K562 (cell line): Measurements from ENCODE around the gene TRMT112. TPM values are rescaled to one million over a fixed set of nuclear protein-coding genes. Genes with fewer than 3 reads are reported as not detected.
A peak's percentile ranks its signal among the peaks of the same experiment; 100 is the strongest.

Experiments
- ATF1 ChIP-seq, 2 experiments: fragments of 450-650 bp in 1 of 2; IDR thresholded peaks; 2 replicates each; pipeline ENCODE4 v1.6.1; 2016; ENCODE audit warnings: missing compliant biosample characterization in 1 of 2, missing genetic modification characterization in 1 of 2
- BACH1 ChIP-seq: fragments of 200-800 bp; sonication (Bioruptor generic); IDR thresholded peaks from 2 replicates; pipeline ENCODE4 v1.6.1; 2016; ENCODE audit warnings: missing genetic modification characterization, missing compliant biosample characterization
- BRCA1 ChIP-seq, 2 experiments: fragments of 450-650 bp in 1 of 2; sonication (generic) in 1 of 2; formaldehyde crosslinking in 1 of 2; IDR thresholded peaks; 2 replicates each; pipeline versions ENCODE4 v1.5.0 to v1.6.1; 2017 to 2020; ENCODE audit warnings: mild to moderate bottlenecking in 1 of 2, missing genetic modification reagents in 1 of 2
- CREB1 ChIP-seq, 2 experiments: sonication (generic) in 1 of 2; formaldehyde crosslinking in 1 of 2; IDR thresholded peaks; 2 replicates each; pipeline versions ENCODE4 v1.6.1 to v1.8.0; 2012 to 2022; ENCODE audit warnings: inconsistent platforms in 1 of 2, mild to moderate bottlenecking in 1 of 2, missing genetic modification reagents in 1 of 2, moderate library complexity in 1 of 2
- DNMT1 ChIP-seq: fragments of 450-650 bp; IDR thresholded peaks from 2 replicates; pipeline ENCODE4 v1.6.1; 2016; ENCODE audit warnings: antibody characterized with exemption, mild to moderate bottlenecking
- ESRRA ChIP-seq: fragments of 450-650 bp; IDR thresholded peaks from 2 replicates; pipeline ENCODE4 v1.6.1; 2014; ENCODE audit warnings: low read depth, mild to moderate bottlenecking, moderate library complexity, borderline replicate concordance
- HLTF ChIP-seq: fragments of 450-650 bp; IDR thresholded peaks from 2 replicates; pipeline ENCODE4 v1.6.1; 2016
- ILK ChIP-seq: fragments of 450-650 bp; IDR thresholded peaks from 2 replicates; pipeline ENCODE4 v1.6.1; 2016; ENCODE audit warnings: missing genetic modification characterization, low read depth, mild to moderate bottlenecking, missing compliant biosample characterization, moderate library complexity, borderline replicate concordance
- KDM5B ChIP-seq: fragments of 200-600 bp; sonication (generic); IDR thresholded peaks from 2 replicates; pipeline ENCODE4 v1.6.1; 2012; ENCODE audit warnings: low read depth, mild to moderate bottlenecking, moderate library complexity, low read length, control low read depth, inconsistent platforms; ENCODE audit not compliant: insufficient replicate concordance
- MTA3 ChIP-seq: fragments of 450-650 bp; formaldehyde crosslinking; IDR thresholded peaks from 2 replicates; pipeline ENCODE4 v1.6.1; 2017; ENCODE audit warnings: mild to moderate bottlenecking, borderline replicate concordance
- NCOA6 ChIP-seq: fragments of 450-650 bp; IDR thresholded peaks from 2 replicates; pipeline ENCODE4 v1.6.1; 2017; ENCODE audit warnings: mild to moderate bottlenecking
- NELFE ChIP-seq: IDR thresholded peaks from 2 replicates; pipeline ENCODE4 v1.6.1; 2011; ENCODE audit warnings: mild to moderate bottlenecking; ENCODE audit not compliant: insufficient read depth, insufficient read length
- PHB2 ChIP-seq: fragments of 450-650 bp; IDR thresholded peaks from 2 replicates; pipeline ENCODE4 v1.6.1; 2017; ENCODE audit warnings: low read depth
- PHF20 ChIP-seq: fragments of 450-650 bp; IDR thresholded peaks from 2 replicates; pipeline ENCODE4 v1.6.1; 2018; ENCODE audit not compliant: partially characterized antibody
- POLR3G ChIP-seq: IDR thresholded peaks from 2 replicates; pipeline ENCODE4 v1.6.1; 2011; ENCODE audit not compliant: insufficient read length, insufficient replicate concordance; ENCODE audit errors: extremely low read depth
- POU5F1 ChIP-seq: fragments of 150-350 bp; IDR thresholded peaks from 2 replicates; pipeline ENCODE4 v1.6.1; 2014; ENCODE audit warnings: borderline replicate concordance, low read length, low read depth, mild to moderate bottlenecking; ENCODE audit not compliant: partially characterized antibody
- RBM14 ChIP-seq: fragments of 200-400 bp; formaldehyde crosslinking; IDR thresholded peaks from 2 replicates; pipeline ENCODE4 v1.6.1; 2018; ENCODE audit warnings: low read depth, mild to moderate bottlenecking, low read length, moderate library complexity, borderline replicate concordance; ENCODE audit not compliant: insufficient read depth
- RBM15 ChIP-seq: fragments of 200-400 bp; formaldehyde crosslinking; IDR thresholded peaks from 2 replicates; pipeline ENCODE4 v1.6.1; 2018; ENCODE audit warnings: mild to moderate bottlenecking, low read length, moderate library complexity; ENCODE audit not compliant: insufficient read depth
- RBM22 ChIP-seq: fragments of 200-400 bp; formaldehyde crosslinking; IDR thresholded peaks from 2 replicates; pipeline ENCODE4 v1.6.1; 2018; ENCODE audit warnings: low read length, low read depth; ENCODE audit not compliant: poor library complexity, severe bottlenecking
- SMAD3 ChIP-seq: fragments of 450-650 bp; formaldehyde crosslinking; conservative IDR thresholded peaks from 2 replicates; pipeline ENCODE4 v1.4.0; 2020; ENCODE audit warnings: mild to moderate bottlenecking
- TEAD1 ChIP-seq, 2 experiments: fragments of 450-650 bp in 1 of 2; sonication (generic) in 1 of 2; formaldehyde crosslinking; IDR thresholded peaks; 2 replicates each; pipeline versions ENCODE4 v1.4.0 to v1.8.0; 2020 to 2022; ENCODE audit warnings: mild to moderate bottlenecking in 2 of 2, missing genetic modification reagents in 1 of 2
- ZNF23 ChIP-seq: fragments of 250-450 bp; sonication (Bioruptor Pico); IDR thresholded peaks from 2 replicates; pipeline ENCODE4 v1.4.0; 2020; ENCODE audit warnings: mild to moderate bottlenecking
- ZNF589 ChIP-seq: fragments of 200-800 bp; sonication (Bioruptor generic); IDR thresholded peaks from 2 replicates; pipeline ENCODE4 v1.6.1; 2016; ENCODE audit warnings: low read depth, missing genetic modification characterization, missing compliant biosample characterization
- ZNF668 ChIP-seq: fragments of 250-450 bp; sonication (Bioruptor Pico); IDR thresholded peaks from 2 replicates; pipeline ENCODE4 v1.8.0; 2022; ENCODE audit warnings: mild to moderate bottlenecking, inconsistent platforms
- ZNF75A ChIP-seq: fragments of 450-650 bp; formaldehyde crosslinking; IDR thresholded peaks from 2 replicates; pipeline ENCODE4 v1.4.0; 2020; ENCODE audit warnings: mild to moderate bottlenecking
- ZNF79 ChIP-seq: fragments of 250-450 bp; sonication (Bioruptor Pico); IDR thresholded peaks from 2 replicates; pipeline ENCODE4 v1.4.0; 2020; ENCODE audit warnings: low read depth, mild to moderate bottlenecking, moderate library complexity
- polyA plus RNA-seq, 8 experiments: library from polyadenylated mRNA; depleted of rRNA in 4 of 8; stranded (reverse) in 5 of 8; unstranded in 3 of 8; fragments of >200 nt; fragmentation: Nextera tagmentation in 2 of 8; fragmentation: Illumina TruSeq in 1 of 8; extraction: Ambion mirVana in 2 of 8; extraction: Trizol in 1 of 8; gene quantifications; 2 replicates each; pipeline versions ENCODE4 v1.2.1 to v1.2.3, GENCODE V29; 2011 to 2014; ENCODE audit warnings: inconsistent platforms in 1 of 8, missing spikeins in 1 of 8
- total RNA-seq, 7 experiments: library from RNA; depleted of rRNA in 6 of 7; stranded (reverse); fragments of >200 nt in 6 of 7; fragmentation: Illumina TruSeq in 2 of 7; extraction: Trizol in 2 of 7; gene quantifications; 2 replicates each; pipeline versions ENCODE4 v1.2.1 to v1.2.3, GENCODE V29; 2011 to 2021; ENCODE audit warnings: low replicate concordance in 1 of 7
- TF ChIP-seq, protein P1 (sequence below), 2 experiments: fragments of 250-450 bp in 1 of 2; fragments of 450-650 bp in 1 of 2; sonication (Bioruptor Pico) in 1 of 2; IDR thresholded peaks; 2 replicates each; pipeline versions ENCODE4 v1.6.1 to v1.8.0; 2016 to 2021; ENCODE audit warnings: mild to moderate bottlenecking in 2 of 2, moderate library complexity in 2 of 2, missing compliant biosample characterization in 1 of 2, missing genetic modification characterization in 1 of 2
- TF ChIP-seq, protein P2 (sequence below): fragments of 450-650 bp; formaldehyde crosslinking; IDR thresholded peaks from 2 replicates; pipeline ENCODE4 v1.4.0; 2022; ENCODE audit warnings: mild to moderate bottlenecking, moderate library complexity

The TRMT112 gene
- total and polyA plus RNA-seq, 9 of the 15 experiments (the other 6 are each of a cell fraction or from before 2014, with no cell fraction given), result 162 to 444 (median 300) TPM

DNA sequence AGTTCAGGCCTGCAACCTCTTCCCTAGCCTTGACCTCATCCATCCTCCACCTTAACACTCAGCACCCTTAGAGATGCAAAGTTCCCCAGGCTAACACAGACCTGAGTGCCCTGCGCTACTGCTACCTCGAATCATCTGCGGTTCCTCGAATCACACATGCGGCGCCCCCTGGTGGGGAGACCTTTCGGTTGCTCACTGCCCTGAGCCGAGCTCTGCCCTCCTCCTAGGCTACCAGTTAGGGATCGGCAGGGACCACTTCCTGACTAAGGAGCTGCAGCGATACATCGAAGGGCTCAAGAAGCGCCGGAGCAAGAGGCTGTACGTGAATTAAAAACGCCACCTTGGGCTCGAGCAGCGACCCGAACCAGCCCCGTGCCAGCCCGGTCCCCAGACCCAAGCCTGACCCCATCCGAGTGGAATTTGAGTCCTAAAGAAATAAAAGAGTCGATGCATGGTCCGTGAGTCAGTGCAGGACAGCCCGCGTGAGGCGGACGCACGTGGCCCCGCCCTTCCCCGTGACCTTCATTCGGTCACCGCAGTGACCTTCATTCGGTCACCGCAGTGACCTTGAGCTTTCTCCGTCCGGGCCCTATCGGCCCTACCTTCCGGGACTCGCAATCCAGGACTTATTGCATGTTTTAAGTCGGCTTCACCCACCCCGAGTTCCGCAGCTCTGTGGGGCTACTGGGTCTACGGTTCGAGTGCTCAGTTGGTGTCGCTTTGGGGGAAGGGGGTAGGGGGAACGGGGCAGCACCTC is 12.9 kb downstream of the TRMT112 start (continued):
- no peak for TF ChIP-seq ILK (tag)
- no peak for TF ChIP-seq CREB1 (IDR thresholded peaks at IDR 0.05)
- TF ChIP-seq CREB1 (CRISPR knock-in tag; IDR thresholded peaks at IDR 0.05), result peak; percentile 58; the same call in 1 of the 2 replicates
- no peak for TF ChIP-seq RBM15
- TF ChIP-seq ESRRA, result peak; percentile 100
- TF ChIP-seq RBM14, result no peak
- TF ChIP-seq, protein P1, sequence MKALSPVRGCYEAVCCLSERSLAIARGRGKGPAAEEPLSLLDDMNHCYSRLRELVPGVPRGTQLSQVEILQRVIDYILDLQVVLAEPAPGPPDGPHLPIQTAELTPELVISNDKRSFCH (CRISPR knock-in tag; IDR thresholded peaks at IDR 0.05), result no peak
- TF ChIP-seq, protein P1 (tag; IDR thresholded peaks at IDR 0.05), result peak; percentile 89
- 0 out of 2 replicates have a peak, but pooled peaks have one; percentile 90 for TF ChIP-seq DNMT1
- peak; percentile 74; the same call in 1 of the 2 replicates for TF ChIP-seq HLTF
- no peak for TF ChIP-seq PHF20
- peak; percentile 37; the same call in 1 of the 2 replicates for TF ChIP-seq ZNF75A (CRISPR knock-in tag)
- no peak for TF ChIP-seq POU5F1
- TF ChIP-seq ZNF589 (CRISPR knock-in tag), result peak; percentile 51; the same call in 1 of the 2 replicates
- TF ChIP-seq, protein P2, sequence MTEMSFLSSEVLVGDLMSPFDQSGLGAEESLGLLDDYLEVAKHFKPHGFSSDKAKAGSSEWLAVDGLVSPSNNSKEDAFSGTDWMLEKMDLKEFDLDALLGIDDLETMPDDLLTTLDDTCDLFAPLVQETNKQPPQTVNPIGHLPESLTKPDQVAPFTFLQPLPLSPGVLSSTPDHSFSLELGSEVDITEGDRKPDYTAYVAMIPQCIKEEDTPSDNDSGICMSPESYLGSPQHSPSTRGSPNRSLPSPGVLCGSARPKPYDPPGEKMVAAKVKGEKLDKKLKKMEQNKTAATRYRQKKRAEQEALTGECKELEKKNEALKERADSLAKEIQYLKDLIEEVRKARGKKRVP (CRISPR knock-in tag), result no peak
- no peak for TF ChIP-seq ZNF668 (CRISPR knock-in tag)
- TF ChIP-seq POLR3G, result no peak
- TF ChIP-seq NELFE, result no peak
- TF ChIP-seq KDM5B, result no peak
- TF ChIP-seq NCOA6, result no peak
- TF ChIP-seq BACH1 (tag), result no peak
- TF ChIP-seq PHB2, result no peak
- TF ChIP-seq ZNF23 (CRISPR knock-in tag), result no peak
- TF ChIP-seq RBM22, result no peak
- TF ChIP-seq BRCA1 (IDR thresholded peaks at IDR 0.05), result no peak
- TF ChIP-seq BRCA1 (CRISPR knock-in tag; IDR thresholded peaks at IDR 0.05), result no peak
- peak; percentile 6 to 69; a peak in 1 of 4 replicates for TF ChIP-seq TEAD1 (CRISPR knock-in tag; IDR thresholded peaks at IDR 0.05)
- TF ChIP-seq MTA3, result peak; percentile 82; the same call in 1 of the 2 replicates
- TF ChIP-seq ZNF79 (CRISPR knock-in tag), result no peak
- no peak for TF ChIP-seq ATF1 (CRISPR knock-in tag; IDR thresholded peaks at IDR 0.05)
- TF ChIP-seq ATF1 (tag; IDR thresholded peaks at IDR 0.05), result peak; percentile 78
- no peak for TF ChIP-seq SMAD3 (CRISPR knock-in tag)
